Left ventricle myocardium inferior (tissue), 1 donor: ENCODE results near the gene CWC27. TPM values are rescaled to one million over a fixed set of nuclear protein-coding genes. Genes with fewer than 3 reads are reported as not detected.

Experiments
- DNase-seq: peaks from one replicate; pipeline ENCODE4 v3.0.0-alpha.2; 2020
- H3K27ac ChIP-seq: fragments of 200-600 bp; replicated peaks from 2 replicates; pipeline ENCODE4 v1.8.0; 2021
- H3K27me3 ChIP-seq: fragments of 200-600 bp; 2 replicates; pipeline ENCODE4 v1.8.0; 2021; ENCODE audit warnings: low read depth
- H3K36me3 ChIP-seq: fragments of 200-600 bp; 2 replicates; pipeline ENCODE4 v1.8.0; 2021
- H3K4me1 ChIP-seq: fragments of 200-600 bp; 2 replicates; pipeline ENCODE4 v1.8.0; 2021
- H3K4me3 ChIP-seq: fragments of 200-600 bp; 2 replicates; pipeline ENCODE4 v1.8.0; 2021; ENCODE audit warnings: mild to moderate bottlenecking, moderate library complexity
- H3K9me3 ChIP-seq: fragments of 200-600 bp; replicated peaks from 2 replicates; pipeline ENCODE4 v1.8.0; 2021
- intact Hi-C: fragments of 100-400 bp; cut with micrococcal nuclease; formaldehyde crosslinking; loops from one replicate; pipeline ENCODE4 v1.11.0; 2022
- long read RNA-seq: library from polyadenylated mRNA; unstranded; transcript quantifications from one replicate; pipeline ENCODE4 v2.0.0, GENCODE V29; 2021
- total RNA-seq: library from RNA; stranded (reverse); fragmentation: NEBNext Ultra II Directional; extraction: Animal tissue kit (Norgen Biotek cat#: 25700); gene quantifications from one replicate; pipeline ENCODE4 v1.2.1, GENCODE V29; 2021
- TF ChIP-seq, protein P1 (sequence below): fragments of 200-600 bp; IDR thresholded peaks from 2 replicates; pipeline ENCODE4 v1.8.0; 2021; ENCODE audit warnings: antibody characterized with exemption, mild to moderate bottlenecking, borderline replicate concordance
- donor health status: DM: no; HTN: yes; CAD: no; lungs with severe emphysema.

CWC27 gene, protein sequence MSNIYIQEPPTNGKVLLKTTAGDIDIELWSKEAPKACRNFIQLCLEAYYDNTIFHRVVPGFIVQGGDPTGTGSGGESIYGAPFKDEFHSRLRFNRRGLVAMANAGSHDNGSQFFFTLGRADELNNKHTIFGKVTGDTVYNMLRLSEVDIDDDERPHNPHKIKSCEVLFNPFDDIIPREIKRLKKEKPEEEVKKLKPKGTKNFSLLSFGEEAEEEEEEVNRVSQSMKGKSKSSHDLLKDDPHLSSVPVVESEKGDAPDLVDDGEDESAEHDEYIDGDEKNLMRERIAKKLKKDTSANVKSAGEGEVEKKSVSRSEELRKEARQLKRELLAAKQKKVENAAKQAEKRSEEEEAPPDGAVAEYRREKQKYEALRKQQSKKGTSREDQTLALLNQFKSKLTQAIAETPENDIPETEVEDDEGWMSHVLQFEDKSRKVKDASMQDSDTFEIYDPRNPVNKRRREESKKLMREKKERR
- total RNA-seq = 26.7 TPM
- long read RNA-seq, transcript CWC27-201 (14 exons, 2,078 nt) = major isoform, 10 of 11 reads
- long read RNA-seq, partial matches to known transcripts = 1 of 11 reads
- long read RNA-seq, other reads (novel, unspliced or antisense) = 0 of 11 reads

DNA sequence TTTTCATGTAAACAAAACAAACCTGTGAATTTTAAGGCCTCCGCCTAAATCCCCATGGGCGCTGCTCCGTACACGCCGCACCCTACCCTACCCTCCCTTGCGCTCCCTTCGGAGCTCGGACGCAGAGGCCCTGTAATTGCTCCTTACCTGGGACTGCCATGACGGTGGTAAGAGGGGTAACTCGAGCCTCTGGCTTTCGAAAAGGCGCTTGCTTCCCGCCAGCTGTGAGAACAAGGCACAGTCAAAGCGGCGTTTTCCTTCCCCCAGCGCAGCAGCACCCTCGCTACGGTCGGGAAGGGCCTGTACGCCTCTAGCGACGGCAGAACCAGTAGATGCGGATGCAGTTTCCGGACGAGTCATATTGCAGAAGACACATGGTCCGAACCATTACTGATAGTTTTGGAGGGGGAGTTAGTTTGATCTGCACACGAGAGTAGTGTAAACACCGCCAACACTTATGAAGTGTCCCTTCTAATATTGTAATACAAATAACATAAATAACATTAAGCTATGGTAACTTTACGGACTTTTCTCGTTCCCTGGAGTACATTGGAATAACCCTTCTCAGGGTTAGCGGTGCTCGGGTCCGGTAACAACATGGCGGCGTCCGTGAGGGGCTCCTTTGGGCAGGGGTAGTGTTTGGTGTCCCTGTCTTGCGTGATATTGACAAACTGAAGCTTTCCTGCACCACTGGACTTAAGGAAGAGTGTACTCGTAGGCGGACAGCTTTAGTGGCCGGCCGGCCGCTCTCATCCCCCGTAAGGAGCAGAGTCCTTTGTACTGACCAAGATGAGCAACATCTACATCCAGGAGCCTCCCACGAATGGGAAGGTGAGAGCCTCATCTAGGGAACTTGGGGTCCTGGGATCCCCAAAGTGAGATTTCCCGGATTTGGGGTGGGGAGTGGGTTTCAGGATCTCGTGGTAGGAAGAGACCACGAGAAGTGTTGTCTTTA, at the start of gene CWC27, which contains the start of gene SREK1IP1:
Gene CWC27, plus strand, starts transcription at position 573 of the 955 bp plus-strand sequence. Its CDS starts 217 bp downstream, at position 790.
Gene SREK1IP1, minus strand, starts transcription at position 334 of the 955 bp plus-strand sequence. Its CDS starts 174 bp downstream, at position 160.
- no peaks in the 10 kb centered on the region for H3K9me3 ChIP-seq
- intact Hi-C loops = no loop called here
- peak within 1 kb of the TSS; percentile 88 for H3K27ac ChIP-seq
- TF ChIP-seq, protein P1, sequence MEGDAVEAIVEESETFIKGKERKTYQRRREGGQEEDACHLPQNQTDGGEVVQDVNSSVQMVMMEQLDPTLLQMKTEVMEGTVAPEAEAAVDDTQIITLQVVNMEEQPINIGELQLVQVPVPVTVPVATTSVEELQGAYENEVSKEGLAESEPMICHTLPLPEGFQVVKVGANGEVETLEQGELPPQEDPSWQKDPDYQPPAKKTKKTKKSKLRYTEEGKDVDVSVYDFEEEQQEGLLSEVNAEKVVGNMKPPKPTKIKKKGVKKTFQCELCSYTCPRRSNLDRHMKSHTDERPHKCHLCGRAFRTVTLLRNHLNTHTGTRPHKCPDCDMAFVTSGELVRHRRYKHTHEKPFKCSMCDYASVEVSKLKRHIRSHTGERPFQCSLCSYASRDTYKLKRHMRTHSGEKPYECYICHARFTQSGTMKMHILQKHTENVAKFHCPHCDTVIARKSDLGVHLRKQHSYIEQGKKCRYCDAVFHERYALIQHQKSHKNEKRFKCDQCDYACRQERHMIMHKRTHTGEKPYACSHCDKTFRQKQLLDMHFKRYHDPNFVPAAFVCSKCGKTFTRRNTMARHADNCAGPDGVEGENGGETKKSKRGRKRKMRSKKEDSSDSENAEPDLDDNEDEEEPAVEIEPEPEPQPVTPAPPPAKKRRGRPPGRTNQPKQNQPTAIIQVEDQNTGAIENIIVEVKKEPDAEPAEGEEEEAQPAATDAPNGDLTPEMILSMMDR = peak; percentile 37
- DNase-seq = peak; percentile 78
- H3K27me3 ChIP-seq = no peaks in the 10 kb centered on the region
- peaks cover 76% of the 10 kb centered on the region for H3K4me1 ChIP-seq
- H3K36me3 ChIP-seq = peaks cover 6% of the 10 kb centered on the region
- peak within 1 kb of the TSS; percentile 94 for H3K4me3 ChIP-seq

GRCh38 chr5:64722588-64722987, 46.1 kb upstream of the CWC27 start:
- DNase-seq = no peak
- Histone ChIP-seq H3K4me1 (no peaks in the 10 kb centered on the region), H3K27ac (no peak overlapping the region), H3K4me3 (no peak overlapping the region), H3K9me3 (no peaks in the 10 kb centered on the region), H3K27me3 (no peaks in the 10 kb centered on the region), H3K36me3 (peaks cover 49% of the 10 kb centered on the region)
- intact Hi-C loops = no loop called here
- TF ChIP-seq, protein P1 = no peak

DNA sequence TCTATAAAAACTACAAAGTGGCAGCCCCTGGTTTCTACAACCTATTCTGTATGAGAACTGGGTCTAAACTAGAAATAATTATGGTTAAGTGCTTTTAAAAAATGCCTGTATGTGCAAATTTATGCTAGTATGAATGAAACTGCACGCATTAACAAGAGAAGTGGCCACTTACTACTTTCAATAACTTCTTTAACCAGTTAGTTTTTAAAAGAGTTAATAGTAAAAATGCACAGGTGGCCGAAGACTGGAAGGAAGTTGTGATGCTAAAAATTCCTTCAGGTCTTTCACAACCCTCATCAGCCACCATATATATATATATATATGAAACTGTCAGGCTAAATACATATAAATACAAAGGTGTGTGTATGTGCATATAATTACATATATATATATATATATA, 41.6 kb upstream of the CWC27 start:
- intact Hi-C loops = no loop called here
- H3K27me3 ChIP-seq = no peaks in the 10 kb centered on the region
- no peak for DNase-seq
- TF ChIP-seq, protein P1 = no peak
- no peak overlapping the region for H3K27ac ChIP-seq
- H3K9me3 ChIP-seq = no peaks in the 10 kb centered on the region
- H3K4me3 ChIP-seq = no peak overlapping the region
- peaks cover 63% of the 10 kb centered on the region for H3K36me3 ChIP-seq
- H3K4me1 ChIP-seq = no peaks in the 10 kb centered on the region

- Histone ChIP-seq H3K36me3 (peaks cover 30% of the 10 kb centered on the region), H3K27me3 (no peaks in the 10 kb centered on the region), H3K9me3 (no peaks in the 10 kb centered on the region), H3K4me1 (peaks cover 22% of the 10 kb centered on the region), H3K4me3 (no peak overlapping the region), H3K27ac (no peak overlapping the region)
- TF ChIP-seq, protein P1 = no peak
- no peak for DNase-seq
- intact Hi-C loops = no loop called here
Measured at GRCh38 chr5:64742411-64742810, 26.3 kb upstream of the CWC27 start.

GRCh38 chr5:64742821-64743220, 25.9 kb upstream of the CWC27 start:
- H3K27ac ChIP-seq = no peak overlapping the region
- TF ChIP-seq, protein P1 = no peak
- no peaks in the 10 kb centered on the region for H3K27me3 ChIP-seq
- H3K4me1 ChIP-seq = peaks cover 22% of the 10 kb centered on the region
- H3K4me3 ChIP-seq = no peak overlapping the region
- H3K36me3 ChIP-seq = peaks cover 33% of the 10 kb centered on the region
- DNase-seq = no peak
- no peaks in the 10 kb centered on the region for H3K9me3 ChIP-seq
- intact Hi-C loops = no loop called here
